T1000 (cell line): ENCODE data around the gene PTPN18.
A peak's percentile ranks its signal among the peaks of the same experiment; 100 is the strongest.

Source experiments
- DNase-seq: peaks from one replicate; lab custom pipeline; 2025; ENCODE audit warnings: mixed read lengths; lab: John Stamatoyannopoulos, UW

Gene PTPN18

DNA sequence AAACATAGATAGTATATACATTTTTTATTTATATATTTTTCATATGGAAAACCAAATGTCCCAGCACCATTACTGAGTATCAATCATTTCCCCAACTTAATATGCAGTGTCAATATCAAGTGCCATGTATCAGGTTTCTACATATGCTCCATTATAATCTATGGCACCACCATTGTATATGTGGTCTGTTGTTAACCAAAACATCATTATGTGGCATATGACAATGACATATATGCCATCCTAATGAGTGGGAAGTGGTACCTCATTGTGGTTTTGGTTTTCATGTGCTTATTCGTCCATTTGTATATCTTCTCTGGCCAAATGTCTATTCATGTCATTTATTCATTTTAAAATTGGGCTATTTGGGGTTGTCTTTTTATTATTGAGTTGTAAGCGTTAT lies 9.2 kb downstream of the PTPN18 start:
- no peak for DNase-seq

DNA sequence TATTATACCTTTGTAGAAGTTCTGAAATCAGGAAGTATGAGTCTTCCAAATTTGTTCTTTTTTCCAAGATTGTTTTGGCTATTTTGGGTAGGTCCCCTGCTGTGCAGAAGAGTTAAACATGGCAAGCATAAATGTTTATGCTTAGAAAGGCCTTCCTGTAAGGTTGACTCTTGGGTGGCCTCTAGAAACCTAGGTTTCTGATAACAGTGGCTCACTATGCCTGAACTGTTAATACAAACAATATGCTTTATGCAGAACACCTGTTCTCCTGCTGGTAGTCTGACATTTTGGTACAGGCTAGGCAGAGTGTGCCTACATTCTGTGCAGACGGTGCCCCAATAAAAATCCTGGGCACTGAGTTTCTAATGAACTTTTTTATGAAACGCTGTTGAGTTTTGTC lies 10.1 kb downstream of the PTPN18 start:
- DNase-seq = no peak

DNA sequence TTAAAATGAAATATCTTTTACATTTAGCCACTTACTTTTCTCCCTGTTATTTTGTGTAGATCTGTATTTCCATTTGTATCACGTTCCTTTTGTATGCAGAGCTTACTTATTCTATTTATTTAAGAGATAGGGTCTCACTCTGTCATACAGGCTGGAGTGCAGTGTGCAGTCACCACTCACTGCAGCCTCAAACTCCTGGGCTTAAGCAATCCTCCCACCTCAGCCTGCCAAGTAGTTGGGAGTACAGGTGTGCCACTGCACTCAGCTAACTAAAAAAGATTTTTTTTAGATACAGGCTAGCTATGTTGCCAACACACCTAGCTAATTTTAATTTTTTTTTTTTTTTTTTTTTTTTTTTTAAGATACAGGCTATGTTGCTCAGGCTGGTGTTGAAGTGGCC lies 10.9 kb downstream of the PTPN18 start:
- DNase-seq = no peak

DNA sequence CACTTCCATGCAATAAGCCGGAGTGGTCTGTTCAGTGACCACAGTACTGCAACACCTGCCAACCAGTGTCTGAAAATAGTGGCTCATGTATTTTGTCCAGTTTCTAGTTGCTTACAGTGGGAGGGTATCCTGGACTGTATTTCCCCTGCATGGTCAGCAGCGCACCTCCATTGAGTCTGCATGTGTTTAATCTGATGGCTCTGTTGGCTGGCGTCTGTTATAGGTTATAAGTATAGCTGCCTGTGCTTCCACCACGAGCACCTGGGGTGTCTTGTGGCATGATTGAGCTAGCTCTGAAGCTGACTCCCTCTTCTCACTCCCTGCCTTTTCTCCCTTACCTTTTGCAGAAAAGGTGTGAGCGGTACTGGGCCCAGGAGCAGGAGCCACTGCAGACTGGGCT lies 12.9 kb downstream of the PTPN18 start:
- DNase-seq = no peak

DNA sequence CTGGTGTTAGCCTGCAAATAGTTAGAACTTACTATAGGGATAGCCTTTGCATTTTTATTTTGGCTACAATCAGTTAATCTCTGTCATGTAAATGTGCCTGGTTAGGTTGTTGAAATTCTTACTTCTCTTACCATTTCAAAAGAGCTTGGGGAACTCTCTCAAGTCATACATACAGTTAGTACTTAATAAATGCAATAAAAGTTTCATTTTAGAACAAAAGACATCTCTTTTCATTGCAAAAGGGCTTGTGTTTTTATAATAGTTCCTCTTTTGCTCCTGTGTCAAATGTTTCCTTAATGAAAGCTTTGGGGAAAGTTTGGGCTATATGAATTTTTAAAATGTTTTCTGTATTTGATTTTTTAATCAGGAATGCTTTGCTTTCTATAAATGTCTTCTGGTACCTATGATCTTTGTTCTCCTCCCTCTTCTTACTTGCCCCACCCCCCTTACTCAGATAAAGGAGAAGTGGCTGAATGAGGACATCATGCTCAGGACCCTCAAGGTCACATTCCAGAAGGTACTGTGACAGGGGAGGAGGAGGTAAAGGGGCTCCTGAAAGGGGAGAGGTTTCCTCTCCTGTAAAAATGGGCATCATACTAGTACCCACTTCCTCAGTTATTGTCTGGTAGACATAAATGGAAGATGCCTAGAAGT lies 13.6 kb downstream of the PTPN18 start:
- no peak for DNase-seq

DNA sequence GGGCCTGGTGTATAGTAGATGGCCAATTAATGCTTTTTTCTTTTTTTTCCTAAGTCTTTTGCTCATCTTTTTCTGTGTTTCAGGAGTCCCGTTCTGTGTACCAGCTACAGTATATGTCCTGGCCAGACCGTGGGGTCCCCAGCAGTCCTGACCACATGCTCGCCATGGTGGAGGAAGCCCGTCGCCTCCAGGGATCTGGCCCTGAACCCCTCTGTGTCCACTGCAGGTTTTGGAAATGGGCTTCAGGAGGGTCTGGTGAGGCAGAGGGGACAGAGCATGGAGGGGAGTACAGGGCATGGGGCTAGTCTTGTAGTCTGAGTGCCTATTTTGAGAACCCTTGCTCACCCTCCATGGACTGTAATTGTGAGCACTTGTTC lies 14.1 kb downstream of the PTPN18 start:
- no peak for DNase-seq

DNA sequence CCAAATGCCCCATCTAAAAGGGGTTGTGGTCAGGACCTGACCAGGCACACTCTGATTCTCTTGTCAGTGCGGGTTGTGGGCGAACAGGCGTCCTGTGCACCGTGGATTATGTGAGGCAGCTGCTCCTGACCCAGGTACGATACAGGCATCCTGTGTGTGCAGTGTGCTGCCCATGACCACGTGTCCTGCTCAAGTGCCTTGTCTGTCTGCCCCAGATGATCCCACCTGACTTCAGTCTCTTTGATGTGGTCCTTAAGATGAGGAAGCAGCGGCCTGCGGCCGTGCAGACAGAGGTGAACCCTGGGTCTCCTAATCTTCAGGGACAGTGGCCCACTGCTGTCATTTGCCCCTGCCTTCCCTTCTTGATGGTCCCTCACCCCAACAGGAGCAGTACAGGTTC lies 14.6 kb downstream of the PTPN18 start:
- no peak for DNase-seq

DNA sequence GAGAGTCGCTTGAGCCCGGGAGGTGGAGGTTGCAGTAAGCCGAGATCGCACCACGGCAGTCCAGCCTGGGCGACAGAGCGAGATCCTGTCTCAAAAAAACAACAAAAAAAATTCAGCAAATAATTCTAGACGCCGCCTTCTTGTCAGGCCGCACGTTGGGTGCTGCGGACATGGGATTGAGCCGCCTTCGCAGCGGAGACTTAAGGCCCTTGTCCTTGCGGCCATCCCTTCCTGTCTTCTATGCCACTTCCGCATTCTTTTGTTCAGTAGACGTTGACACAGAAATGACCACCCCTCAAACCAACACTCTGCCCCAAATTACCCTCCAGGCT lies 15.8 kb downstream of the PTPN18 start:
- DNase-seq = no peak

DNA sequence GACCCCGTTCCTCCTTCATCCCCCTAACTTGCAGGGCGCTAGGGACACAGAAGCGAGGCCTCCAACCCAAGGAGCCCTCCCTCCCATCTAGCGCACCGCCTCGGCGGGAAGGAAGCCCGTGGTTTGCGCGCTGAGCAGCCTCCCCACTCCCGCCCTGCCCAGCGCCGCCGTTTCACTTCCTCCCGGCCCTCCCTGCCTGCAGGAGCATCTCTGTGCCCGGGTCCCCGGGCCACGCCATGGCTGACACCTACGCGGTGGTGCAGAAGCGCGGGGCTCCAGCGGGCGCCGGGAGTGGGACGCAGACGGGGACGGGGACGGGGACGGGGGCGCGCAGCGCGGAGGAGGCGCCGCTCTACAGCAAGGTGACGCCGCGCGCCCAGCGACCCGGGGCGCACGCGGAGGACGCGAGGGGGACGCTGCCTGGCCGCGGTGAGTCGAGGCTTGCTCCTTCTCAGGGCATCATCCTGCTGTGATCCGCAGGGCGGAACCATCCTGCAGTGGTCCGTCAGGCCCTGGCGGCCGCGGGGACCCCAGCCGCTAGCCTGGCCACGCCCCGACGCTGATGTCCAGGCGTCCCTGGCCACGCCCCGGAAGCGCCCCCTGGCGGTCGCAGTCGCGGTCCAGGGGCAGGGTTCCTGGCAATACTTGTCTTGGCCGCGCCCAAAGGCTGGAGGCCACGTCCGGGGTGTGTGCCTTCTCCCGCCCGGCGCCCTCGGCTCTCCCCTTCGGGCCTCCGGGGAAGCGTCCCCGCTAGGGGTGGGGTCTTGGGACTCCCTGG lies 16.4 kb downstream of the PTPN18 start:
- DNase-seq = peak; percentile 75

DNA sequence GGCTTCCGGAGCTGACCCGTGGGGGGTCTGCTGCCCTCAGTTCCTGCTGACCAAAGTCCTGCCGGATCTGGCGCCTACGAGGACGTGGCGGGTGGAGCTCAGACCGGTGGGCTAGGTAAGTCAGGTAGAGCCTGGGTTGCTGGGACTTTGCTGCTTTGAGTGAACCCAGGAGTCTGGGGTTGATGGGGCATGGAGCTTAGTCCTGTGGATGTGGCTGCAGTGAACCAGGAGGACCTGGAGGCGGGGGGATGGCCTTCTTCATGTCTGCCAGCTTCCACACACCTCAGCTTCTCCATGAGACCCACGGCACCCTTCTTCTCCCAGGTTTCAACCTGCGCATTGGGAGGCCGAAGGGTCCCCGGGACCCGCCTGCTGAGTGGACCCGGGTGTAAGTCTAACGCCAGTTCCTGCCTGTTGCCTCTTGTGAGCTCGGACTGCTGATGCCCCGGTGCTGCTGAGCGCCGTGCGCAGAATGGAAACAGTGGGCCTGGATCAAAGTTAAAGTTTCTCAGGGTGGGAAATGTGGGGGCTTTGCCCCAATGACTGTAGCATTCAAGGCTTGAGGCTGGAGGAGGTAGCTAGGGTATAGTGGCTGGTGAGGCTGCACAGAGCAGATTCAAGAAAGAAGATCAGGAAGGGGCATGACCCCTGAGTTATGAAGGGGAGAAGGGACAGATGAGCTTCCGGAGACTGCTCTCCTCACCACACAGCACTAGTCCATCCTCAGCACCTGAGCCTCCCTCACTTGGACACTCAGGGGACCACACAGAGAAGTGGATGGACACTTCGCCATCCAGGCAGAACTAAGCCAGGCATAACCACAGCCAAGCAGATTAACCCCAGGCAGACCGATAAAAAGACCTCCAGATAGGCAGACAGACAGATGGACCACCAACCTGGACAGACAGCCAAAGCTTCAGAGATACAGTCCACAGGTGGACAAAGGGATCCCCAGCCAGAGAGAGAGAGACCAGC lies 17.3 kb downstream of the PTPN18 start:
- no peak for DNase-seq

DNA sequence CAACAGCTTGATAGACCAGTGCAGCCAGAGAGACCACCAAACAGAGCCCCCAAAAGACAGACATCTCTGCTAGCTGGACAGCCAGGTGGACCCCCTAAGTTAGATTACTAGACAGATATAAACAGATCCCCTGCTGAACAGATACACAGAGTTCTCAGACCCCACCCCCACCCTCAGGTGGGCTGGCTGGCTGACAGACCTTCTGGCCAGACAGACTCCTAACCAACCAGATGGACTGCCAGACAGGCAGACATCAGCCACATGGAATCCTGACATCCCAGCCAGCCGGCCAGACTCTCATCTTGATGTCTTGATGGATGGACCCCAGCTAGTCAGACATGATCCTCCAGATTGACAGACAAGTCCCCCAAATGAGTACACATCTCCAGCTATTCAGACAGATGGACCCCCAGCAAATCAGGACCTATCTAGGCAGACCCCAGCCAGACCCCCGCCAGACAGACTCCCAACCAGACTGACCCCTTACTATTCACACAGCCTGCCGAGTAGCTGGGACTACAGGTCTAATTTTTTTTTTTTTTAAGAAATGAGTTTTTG lies 18.0 kb downstream of the PTPN18 start:
- no peak for DNase-seq

DNA sequence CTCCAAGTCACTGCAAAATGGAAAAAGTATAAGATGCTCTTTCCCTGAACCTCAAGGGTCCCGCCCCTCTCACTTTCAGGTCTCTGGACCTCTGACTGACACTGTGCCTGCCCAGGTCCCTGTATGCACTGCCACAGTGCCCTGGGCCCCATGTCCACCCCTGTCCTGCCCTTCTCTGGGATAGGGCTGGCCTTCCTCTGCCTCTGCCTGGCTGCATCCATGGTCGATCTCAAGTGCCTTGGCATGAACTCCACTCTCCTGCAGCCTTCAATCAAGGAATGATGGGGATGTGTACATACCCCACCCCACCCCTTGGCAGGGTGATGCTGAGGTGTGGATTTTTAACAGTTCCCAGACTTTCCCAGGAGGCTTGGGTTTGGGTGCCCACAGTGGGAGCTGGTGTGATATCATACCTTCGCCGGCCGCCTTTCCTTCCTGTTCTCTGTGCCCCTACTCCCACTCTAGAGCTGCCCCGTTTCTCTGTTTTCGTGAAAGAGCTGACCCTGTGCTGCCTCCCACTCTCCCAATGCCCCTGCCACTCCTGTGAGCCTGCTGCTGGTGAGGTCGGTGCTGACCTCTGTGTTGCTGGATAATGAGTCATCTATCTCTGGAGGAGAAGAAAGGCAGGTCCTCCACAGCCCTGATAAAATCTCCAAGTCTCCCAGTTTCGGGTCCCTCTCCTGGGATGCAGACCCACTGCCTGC lies 18.9 kb downstream of the PTPN18 start:
- DNase-seq = no peak

DNA sequence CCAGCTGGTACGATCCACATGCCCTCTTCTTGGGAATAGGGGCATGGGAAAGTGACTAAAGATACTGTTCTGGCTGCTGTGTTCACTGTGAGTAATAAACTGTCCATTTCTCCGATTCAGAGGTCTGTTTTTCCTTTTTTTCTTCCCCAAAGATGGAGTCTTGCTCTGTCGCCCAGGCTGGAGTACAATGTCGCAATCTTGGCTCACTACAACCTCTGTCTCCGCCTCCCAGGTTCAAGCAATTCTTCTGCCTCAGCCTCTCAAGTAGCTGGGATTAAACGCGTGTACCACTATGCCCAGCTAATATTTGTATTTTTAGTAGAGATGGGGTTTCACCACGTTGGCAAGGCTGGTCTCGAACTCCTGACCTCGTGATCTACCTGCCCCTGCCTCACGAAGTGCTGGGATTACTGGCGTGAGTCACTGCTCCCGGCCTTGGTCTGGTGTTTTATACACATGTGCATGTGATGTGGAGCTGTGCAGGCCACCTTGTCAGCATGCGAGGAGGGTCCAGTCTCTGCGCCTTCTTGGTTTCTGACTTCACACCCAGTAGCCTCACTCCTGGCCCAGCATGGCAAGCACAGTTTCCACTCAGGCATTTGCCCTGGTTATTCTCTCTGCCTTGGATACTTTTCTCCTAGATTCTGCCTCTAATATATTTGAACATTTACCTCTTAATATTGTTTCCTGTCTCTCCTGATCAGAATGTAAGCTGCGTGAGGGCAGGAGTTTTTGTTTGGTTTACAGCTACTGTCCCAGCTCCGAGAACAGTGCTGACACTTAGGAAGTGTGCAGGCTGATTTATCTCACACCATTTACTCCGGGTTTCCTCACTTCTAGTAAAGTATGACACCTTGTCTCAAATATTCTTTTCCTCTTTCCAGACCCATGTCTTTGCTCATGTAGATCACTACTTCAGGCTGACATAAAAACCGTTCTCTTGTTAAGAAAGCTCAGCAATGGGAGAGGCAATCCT lies 19.7 kb downstream of the PTPN18 start:
- DNase-seq = no peak

DNA sequence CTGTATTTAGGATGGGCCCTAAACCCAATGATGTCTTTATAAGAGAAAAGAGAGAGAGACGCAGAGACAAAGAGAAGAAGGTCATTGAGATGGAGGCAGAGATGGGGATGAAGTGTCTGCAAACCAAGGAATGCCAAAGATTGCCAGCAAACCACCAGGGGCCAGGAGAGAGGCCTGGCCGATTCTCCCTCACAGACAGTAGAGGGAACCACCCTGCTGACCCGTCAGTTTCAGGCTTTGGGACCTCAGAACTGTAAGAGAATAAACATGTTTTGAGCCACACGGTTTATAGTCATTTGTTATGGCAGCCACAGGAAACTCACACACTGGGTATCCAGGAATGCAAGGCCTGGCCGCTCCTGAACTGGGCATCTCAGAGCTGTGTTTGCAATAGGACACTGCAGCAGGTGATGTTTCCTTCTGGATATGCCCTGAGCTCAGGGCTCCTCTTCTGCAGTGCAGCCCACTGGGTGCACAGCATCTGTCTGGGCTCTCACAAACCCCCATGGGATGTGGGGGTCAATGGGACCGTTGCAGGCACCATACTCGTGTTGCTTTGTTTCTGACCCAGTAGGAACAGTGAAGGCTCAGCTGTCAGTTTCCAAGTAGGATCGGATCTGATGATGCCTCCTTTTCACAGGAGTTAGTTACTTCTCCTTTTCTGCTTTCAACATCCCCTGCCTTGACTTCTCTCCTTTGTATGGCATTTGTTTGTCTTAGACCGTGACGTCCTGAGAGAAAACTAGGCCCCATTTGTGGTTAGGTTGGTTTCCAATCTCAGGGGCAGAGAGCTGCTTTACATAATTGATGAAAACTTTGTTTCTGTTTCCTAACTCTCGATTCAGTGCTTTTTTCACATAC lies 20.8 kb downstream of the PTPN18 start:
- DNase-seq = no peak

DNA sequence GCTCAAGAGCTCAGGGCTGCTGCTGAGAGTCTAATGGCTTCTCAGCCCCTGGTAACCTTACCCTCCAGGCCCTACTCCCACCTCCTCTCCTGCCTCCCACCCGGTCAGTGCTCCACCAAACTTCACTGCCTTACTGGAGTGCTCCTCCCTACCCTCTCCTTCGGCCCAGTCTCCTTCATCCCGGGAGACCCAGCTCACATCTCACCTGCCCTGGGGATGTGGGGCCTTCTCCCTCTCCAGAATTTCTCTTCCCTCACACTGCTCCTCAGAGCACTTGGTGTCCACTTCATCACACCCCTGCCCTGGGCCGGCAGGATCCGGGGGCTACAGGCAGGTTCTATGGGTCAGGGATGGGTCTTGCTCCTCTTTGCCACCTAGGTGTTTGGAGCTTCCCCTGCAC lies 21.6 kb downstream of the PTPN18 start:
- no peak for DNase-seq

DNA sequence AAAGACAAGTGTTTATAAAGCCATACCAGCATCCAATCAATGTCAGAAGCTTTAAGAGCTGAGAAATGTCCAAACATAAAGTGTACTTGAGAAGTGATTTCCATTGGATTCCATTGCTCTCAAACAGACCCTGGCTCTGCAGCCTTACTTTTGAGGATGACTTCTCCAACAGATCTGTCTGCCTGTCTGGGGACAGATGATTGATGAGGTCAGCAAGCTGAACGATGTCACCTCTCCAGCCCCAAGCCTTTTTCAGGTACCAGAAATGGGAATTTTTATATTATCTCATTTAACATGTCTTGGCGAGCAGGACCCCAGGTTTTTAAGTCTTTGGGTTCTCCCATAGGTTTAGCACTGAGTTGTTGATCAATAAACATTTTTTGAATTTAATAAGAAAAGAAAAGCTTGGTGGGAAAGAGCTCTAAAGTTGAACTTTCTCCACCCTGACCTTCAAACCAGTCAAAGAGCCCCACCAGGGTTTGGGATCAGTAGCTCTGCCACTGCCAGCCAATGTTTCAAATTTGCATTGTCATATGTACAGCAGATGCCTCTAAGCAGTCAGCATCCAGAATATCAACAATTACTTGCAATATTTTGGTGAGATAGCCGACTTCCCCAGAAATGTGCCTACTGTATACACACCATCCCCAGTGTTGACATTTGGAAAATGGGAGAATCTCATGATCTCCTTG lies 22.5 kb downstream of the PTPN18 start:
- DNase-seq = no peak

DNA sequence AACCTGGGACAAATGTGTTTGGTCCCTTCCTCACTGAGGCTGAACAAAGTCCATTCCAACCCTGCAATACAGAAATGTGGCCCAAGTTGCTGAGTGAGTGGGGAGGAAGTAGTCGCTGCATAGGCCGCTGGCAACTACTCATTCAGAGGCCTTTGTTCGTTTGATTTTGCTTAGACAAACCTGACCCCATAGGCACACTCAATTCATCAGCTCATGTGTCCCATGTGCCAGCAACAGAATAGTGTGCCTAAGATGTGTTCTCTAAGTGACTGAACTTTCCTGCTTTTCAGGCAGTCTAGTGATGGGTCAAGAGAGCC lies 23.0 kb downstream of the PTPN18 start:
- DNase-seq = no peak

DNA sequence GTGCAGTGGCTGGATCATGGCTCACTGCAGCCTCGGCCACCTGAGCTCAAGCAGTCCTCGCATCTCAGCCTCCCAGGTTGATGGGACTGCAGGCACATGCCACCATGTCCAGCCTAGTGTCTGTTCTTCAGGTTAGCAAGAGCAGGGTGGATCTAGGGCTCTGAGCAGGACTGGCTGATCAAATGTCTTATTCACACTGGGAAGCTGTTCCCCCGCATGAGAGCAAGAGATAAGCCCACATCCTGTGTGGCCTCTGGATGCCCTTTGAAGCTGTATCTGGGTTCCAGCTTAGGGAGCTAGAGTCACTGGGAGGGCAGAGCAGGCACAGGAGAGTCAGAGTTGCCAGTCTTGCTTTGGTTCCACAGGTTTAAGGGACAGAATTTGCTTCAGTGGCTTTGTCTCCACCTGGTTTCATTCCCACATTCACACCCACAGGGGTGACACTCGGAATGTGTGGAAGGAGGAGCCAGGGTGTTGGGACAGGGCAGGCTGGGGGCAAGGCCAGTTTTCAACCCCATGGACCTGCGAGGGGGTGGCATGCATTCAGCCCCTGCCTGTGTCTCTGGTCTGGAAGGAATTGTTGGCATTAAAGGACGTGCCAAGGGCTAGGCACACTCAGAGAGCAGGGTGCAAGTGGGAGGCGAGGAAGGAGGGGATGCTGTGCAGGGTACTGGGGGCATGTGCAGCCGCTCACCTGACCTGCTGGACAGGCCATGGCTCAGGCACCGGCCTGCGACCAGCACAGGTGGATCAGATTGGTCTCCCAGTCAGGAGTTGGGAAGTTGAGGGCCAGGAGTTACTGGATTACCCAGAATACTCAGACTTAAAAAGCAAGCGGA lies 24.5 kb downstream of the PTPN18 start:
- no peak for DNase-seq
